ENCODE results near the gene LCA5. TPM values are rescaled to one million over a fixed set of nuclear protein-coding genes. Genes with fewer than 3 reads are reported as not detected.
"Not testable (repeated sequence)": the region's sequence is repeated elsewhere in the genome, so short reads cannot be mapped to it uniquely, and the experiment has no call there.

Gene LCA5
- total RNA-seq (1 to 10 TPM; 5.1 to 5.2 TPM), polyA plus RNA-seq (ENCODE audit: insufficient read length in 6 of 6) (10 to 100 TPM; 13.6 to 19.3 (median 15.7) TPM)
- long read RNA-seq, donor 1, full-length matches to known transcripts, result 2 of 2 reads
- long read RNA-seq, donor 1, partial matches to known transcripts, result 0 of 2 reads
- long read RNA-seq, donor 1, other reads (novel, unspliced or antisense), result 0 of 2 reads
- long read RNA-seq, donor 2, full-length matches to known transcripts, result 1 of 1 reads
- long read RNA-seq, donor 2, partial matches to known transcripts, result 0 of 1 reads
- long read RNA-seq, donor 2, other reads (novel, unspliced or antisense), result 0 of 1 reads
- long read RNA-seq, donor 3, full-length matches to known transcripts, result 2 of 2 reads
- long read RNA-seq, donor 3, partial matches to known transcripts, result 0 of 2 reads
- long read RNA-seq, donor 3, other reads (novel, unspliced or antisense), result 0 of 2 reads
- long read RNA-seq, donor 4, full-length matches to known transcripts, result 1 of 6 reads
- long read RNA-seq, donor 4, partial matches to known transcripts, result 3 of 6 reads
- long read RNA-seq, donor 4, other reads (novel, unspliced or antisense), result 2 of 6 reads
- long read RNA-seq, donor 5, full-length matches to known transcripts, result 1 of 61 reads
- long read RNA-seq, donor 5, partial matches to known transcripts, result 60 of 61 reads
- long read RNA-seq, donor 5, other reads (novel, unspliced or antisense), result 0 of 61 reads
- long read RNA-seq, donor 6, full-length matches to known transcripts, result 2 of 2 reads
- long read RNA-seq, donor 6, partial matches to known transcripts, result 0 of 2 reads
- long read RNA-seq, donor 6, other reads (novel, unspliced or antisense), result 0 of 2 reads
- long read RNA-seq, donor 7, result 0 reads
- long read RNA-seq, donor 8, full-length matches to known transcripts, result 2 of 2 reads
- long read RNA-seq, donor 8, partial matches to known transcripts, result 0 of 2 reads
- long read RNA-seq, donor 8, other reads (novel, unspliced or antisense), result 0 of 2 reads
- long read RNA-seq, donor 9, result 0 reads
- long read RNA-seq, donor 10, partial matches to known transcripts, result 1 of 2 reads
- long read RNA-seq, donor 10, other reads (novel, unspliced or antisense), result 1 of 2 reads
- long read RNA-seq, donor 11, result 0 reads
- long read RNA-seq, donor 12, full-length matches to known transcripts, result 1 of 1 reads
- long read RNA-seq, donor 12, partial matches to known transcripts, result 0 of 1 reads
- long read RNA-seq, donor 12, other reads (novel, unspliced or antisense), result 0 of 1 reads

- H3K36me3 ChIP-seq, result no peaks in the 10 kb centered on the region
- H3K27me3 ChIP-seq, result peaks cover 0 to 5% of the 10 kb centered on the region in 2 donors
- H3K9me3 ChIP-seq, result no peaks in the 10 kb centered on the region
- no peak for TF ChIP-seq CTCF (IDR thresholded peaks at IDR 0.05)
- intact Hi-C loops (cut with DNase I), result no loop called here
- ATAC-seq (peak; percentile 99), DNase-seq (peak; percentile 91 to 98 (median 95))
- H3K4me3 ChIP-seq, result peak within 1 kb of the TSS; percentile 59 to 67
- peaks cover 0 to 20% of the 10 kb centered on the region in 2 donors for H3K4me1 ChIP-seq
- H3K27ac ChIP-seq, result peak within 1 kb of the TSS; percentile 88 to 90
These were observed at the start of gene LCA5 for GRCh38 chr6:79536954-79537747. TSS of gene LCA5 (minus strand) at chr6:79537430. CDS start at chr6:79518894, 18,536 bp downstream.

- no peaks in the 10 kb centered on the region for H3K36me3 ChIP-seq
- ATAC-seq (peak; percentile 35), DNase-seq (no peak)
- no peak overlapping the region for H3K27ac ChIP-seq
- H3K4me3 ChIP-seq, result no peak overlapping the region
- H3K27me3 ChIP-seq, result no peaks in the 10 kb centered on the region
- no peaks in the 10 kb centered on the region for H3K4me1 ChIP-seq
- intact Hi-C loops (cut with DNase I), result no loop called here
- peak; percentile 8 to 33 for TF ChIP-seq CTCF (IDR thresholded peaks at IDR 0.05)
- H3K9me3 ChIP-seq, result peaks cover 0 to 5% of the 10 kb centered on the region in 2 donors
These were observed 49.3 kb upstream of the LCA5 start for GRCh38 chr6:79586548-79586947.

GRCh38 chr6:79584332-79584731, 47.1 kb upstream of the LCA5 start:
- Histone ChIP-seq H3K36me3 (no peaks in the 10 kb centered on the region), H3K27me3 (no peaks in the 10 kb centered on the region), H3K9me3 (peaks cover 0 to 10% of the 10 kb centered on the region in 2 donors), H3K4me1 (no peaks in the 10 kb centered on the region), H3K27ac (no peak overlapping the region), H3K4me3 (no peak overlapping the region)
- intact Hi-C loops (cut with DNase I), result no loop called here
- no peak for DNase-seq
- TF ChIP-seq CTCF (IDR thresholded peaks at IDR 0.05), result no peak
- ATAC-seq, result no peak

GRCh38 chr6:79577926-79578325, 40.7 kb upstream of the LCA5 start:
- H3K27me3 ChIP-seq, ATAC-seq, H3K4me3 ChIP-seq, DNase-seq, H3K27ac ChIP-seq, H3K36me3 ChIP-seq, H3K4me1 ChIP-seq: not testable (repeated sequence)
- peaks cover 0 to 10% of the 10 kb centered on the region in 2 donors for H3K9me3 ChIP-seq
- intact Hi-C loops (cut with DNase I), result loop anchor here in 1 of 2 donors (10.0 kb wide), 1 partner anchor 137 kb away; no protein-coding TSS in a partner anchor

Data from left lung (tissue), 14 donors.